HG03460 (cell line): Measurements from ENCODE around the gene TFAP2D.

Source experiments
- ATAC-seq: cut with Tn5 transposase; IDR thresholded peaks from one replicate; pipeline ENCODE4 v1.9.1; 2021; ENCODE audit not compliant: unreplicated experiment

The TFAP2D gene

GRCh38 chr6:50713226-50713625 lies at the start of gene TFAP2D:
Gene TFAP2D (plus strand): TSS chr6:50713526. CDS start chr6:50714056, 530 bp downstream.
- no peak for ATAC-seq

GRCh38 chr6:50663806-50664205 lies 49.5 kb upstream of the TFAP2D start:
- ATAC-seq: no peak

- no peak for ATAC-seq
Observed at GRCh38 chr6:50666089-50666488, 47.2 kb upstream of the TFAP2D start.

- ATAC-seq: peak; percentile 94
Observed at GRCh38 chr6:50681213-50681824, 32.0 kb upstream of the TFAP2D start.

- ATAC-seq: no peak
Observed at GRCh38 chr6:50689210-50689609, 24.1 kb upstream of the TFAP2D start.

- ATAC-seq: no peak
Observed at GRCh38 chr6:50691814-50692495, 21.4 kb upstream of the TFAP2D start.

- no peak for ATAC-seq
Observed at GRCh38 chr6:50698546-50698945, 14.8 kb upstream of the TFAP2D start.

GRCh38 chr6:50699051-50699775 lies 14.1 kb upstream of the TFAP2D start:
- no peak for ATAC-seq

GRCh38 chr6:50706575-50706974 lies 6.8 kb upstream of the TFAP2D start:
- no peak for ATAC-seq

GRCh38 chr6:50707191-50707590 lies 6.1 kb upstream of the TFAP2D start:
- ATAC-seq: no peak

- ATAC-seq: no peak
Observed at GRCh38 chr6:50707652-50708300, 5.5 kb upstream of the TFAP2D start.

GRCh38 chr6:50708664-50709365 lies 4.5 kb upstream of the TFAP2D start:
- ATAC-seq: no peak

- no peak for ATAC-seq
Observed at GRCh38 chr6:50709366-50709734, 4.0 kb upstream of the TFAP2D start.

- no peak for ATAC-seq
Observed at GRCh38 chr6:50711686-50712085, 1.6 kb upstream of the TFAP2D start.

GRCh38 chr6:50712291-50712690 lies 1.0 kb upstream of the TFAP2D start:
- ATAC-seq: no peak

- no peak for ATAC-seq
Observed at GRCh38 chr6:50713977-50714486, 706 bp downstream of the TFAP2D start.

GRCh38 chr6:50714487-50715379 lies 1.4 kb downstream of the TFAP2D start:
- ATAC-seq: no peak

GRCh38 chr6:50716899-50717509 lies 3.7 kb downstream of the TFAP2D start:
- no peak for ATAC-seq

- no peak for ATAC-seq
Observed at GRCh38 chr6:50717734-50718457, 4.6 kb downstream of the TFAP2D start.
